ENCODE measurements around the gene OLA1.

The OLA1 gene

DNA sequence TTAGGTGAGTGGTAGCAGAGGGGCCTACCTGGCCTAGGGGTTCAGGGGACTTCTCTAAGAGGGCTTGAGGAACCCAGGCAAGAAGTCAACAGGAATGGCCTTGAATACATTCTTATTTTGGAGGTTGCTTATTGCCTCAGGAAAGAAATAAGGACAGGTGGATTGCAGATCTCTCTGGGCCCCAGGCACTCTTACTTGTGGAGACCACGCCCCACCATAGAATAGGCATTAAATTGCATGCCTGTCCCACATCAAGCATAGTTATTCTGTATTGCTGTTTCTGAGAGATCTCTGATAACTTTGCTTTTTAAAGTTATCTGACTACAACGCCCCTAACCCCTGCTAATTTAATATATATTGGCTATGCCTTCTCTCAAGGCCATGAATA, 215.2 kb downstream of the OLA1 start:
- TF ChIP-seq GABPA (IDR thresholded peaks at IDR 0.05; ENCODE audit: low read depth) (no peak), POLR2AphosphoS5 (IDR thresholded peaks at IDR 0.05; ENCODE audit: low read depth) (no peak), SPI1 (IDR thresholded peaks at IDR 0.05; ENCODE audit: borderline replicate concordance, low read depth) (no peak)
- TF ChIP-seq, protein P1, sequence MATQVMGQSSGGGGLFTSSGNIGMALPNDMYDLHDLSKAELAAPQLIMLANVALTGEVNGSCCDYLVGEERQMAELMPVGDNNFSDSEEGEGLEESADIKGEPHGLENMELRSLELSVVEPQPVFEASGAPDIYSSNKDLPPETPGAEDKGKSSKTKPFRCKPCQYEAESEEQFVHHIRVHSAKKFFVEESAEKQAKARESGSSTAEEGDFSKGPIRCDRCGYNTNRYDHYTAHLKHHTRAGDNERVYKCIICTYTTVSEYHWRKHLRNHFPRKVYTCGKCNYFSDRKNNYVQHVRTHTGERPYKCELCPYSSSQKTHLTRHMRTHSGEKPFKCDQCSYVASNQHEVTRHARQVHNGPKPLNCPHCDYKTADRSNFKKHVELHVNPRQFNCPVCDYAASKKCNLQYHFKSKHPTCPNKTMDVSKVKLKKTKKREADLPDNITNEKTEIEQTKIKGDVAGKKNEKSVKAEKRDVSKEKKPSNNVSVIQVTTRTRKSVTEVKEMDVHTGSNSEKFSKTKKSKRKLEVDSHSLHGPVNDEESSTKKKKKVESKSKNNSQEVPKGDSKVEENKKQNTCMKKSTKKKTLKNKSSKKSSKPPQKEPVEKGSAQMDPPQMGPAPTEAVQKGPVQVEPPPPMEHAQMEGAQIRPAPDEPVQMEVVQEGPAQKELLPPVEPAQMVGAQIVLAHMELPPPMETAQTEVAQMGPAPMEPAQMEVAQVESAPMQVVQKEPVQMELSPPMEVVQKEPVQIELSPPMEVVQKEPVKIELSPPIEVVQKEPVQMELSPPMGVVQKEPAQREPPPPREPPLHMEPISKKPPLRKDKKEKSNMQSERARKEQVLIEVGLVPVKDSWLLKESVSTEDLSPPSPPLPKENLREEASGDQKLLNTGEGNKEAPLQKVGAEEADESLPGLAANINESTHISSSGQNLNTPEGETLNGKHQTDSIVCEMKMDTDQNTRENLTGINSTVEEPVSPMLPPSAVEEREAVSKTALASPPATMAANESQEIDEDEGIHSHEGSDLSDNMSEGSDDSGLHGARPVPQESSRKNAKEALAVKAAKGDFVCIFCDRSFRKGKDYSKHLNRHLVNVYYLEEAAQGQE (IDR thresholded peaks at IDR 0.05; ENCODE audit: insufficient replicate concordance, low read depth), result no peak
- TF ChIP-seq, protein P2, sequence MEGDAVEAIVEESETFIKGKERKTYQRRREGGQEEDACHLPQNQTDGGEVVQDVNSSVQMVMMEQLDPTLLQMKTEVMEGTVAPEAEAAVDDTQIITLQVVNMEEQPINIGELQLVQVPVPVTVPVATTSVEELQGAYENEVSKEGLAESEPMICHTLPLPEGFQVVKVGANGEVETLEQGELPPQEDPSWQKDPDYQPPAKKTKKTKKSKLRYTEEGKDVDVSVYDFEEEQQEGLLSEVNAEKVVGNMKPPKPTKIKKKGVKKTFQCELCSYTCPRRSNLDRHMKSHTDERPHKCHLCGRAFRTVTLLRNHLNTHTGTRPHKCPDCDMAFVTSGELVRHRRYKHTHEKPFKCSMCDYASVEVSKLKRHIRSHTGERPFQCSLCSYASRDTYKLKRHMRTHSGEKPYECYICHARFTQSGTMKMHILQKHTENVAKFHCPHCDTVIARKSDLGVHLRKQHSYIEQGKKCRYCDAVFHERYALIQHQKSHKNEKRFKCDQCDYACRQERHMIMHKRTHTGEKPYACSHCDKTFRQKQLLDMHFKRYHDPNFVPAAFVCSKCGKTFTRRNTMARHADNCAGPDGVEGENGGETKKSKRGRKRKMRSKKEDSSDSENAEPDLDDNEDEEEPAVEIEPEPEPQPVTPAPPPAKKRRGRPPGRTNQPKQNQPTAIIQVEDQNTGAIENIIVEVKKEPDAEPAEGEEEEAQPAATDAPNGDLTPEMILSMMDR (IDR thresholded peaks at IDR 0.05; ENCODE audit: insufficient read depth, low read length), result no peak
- Histone ChIP-seq H3K27me3 (ENCODE audit: insufficient read depth, poor library complexity, severe bottlenecking) (no peaks in the 10 kb centered on the region), H3K27ac (replicated peaks) (0 out of 2 replicates have a peak overlapping the region, but pooled peaks have one; percentile 54), H3K4me3 (replicated peaks; ENCODE audit: insufficient read depth, low read length) (no peak overlapping the region)
- DNase-seq (ENCODE audit: low read depth in 1 of 2, low spot score in 1 of 2), result no peak

DNA sequence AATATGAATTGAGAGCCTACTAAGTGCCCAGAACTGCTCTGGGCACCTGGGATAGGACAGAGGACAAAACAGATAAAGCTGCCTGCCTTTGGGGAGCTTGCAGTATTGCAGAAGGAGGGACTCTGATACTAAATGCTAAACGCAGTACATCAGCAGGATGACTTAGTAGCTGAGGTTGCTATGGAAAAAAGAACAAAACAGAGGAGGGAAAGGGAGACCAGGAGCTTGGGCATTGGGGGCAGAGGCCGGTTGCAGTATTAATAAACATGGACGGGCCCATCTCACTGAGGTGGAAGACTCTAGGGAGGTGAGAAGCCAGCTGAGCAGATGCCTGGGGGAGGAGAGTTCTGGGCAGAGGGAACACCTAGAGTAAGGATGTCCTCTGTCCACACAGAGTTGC, 217.1 kb downstream of the OLA1 start:
- no peak overlapping the region for H3K4me3 ChIP-seq (replicated peaks; ENCODE audit: insufficient read depth, low read length)
- H3K27ac ChIP-seq (replicated peaks), result no peak overlapping the region
- no peaks in the 10 kb centered on the region for H3K27me3 ChIP-seq (ENCODE audit: insufficient read depth, poor library complexity, severe bottlenecking)
- TF ChIP-seq, protein P2 (IDR thresholded peaks at IDR 0.05; ENCODE audit: insufficient read depth, low read length), result no peak
- TF ChIP-seq POLR2AphosphoS5 (IDR thresholded peaks at IDR 0.05; ENCODE audit: low read depth) (no peak), SPI1 (IDR thresholded peaks at IDR 0.05; ENCODE audit: borderline replicate concordance, low read depth) (no peak), GABPA (IDR thresholded peaks at IDR 0.05; ENCODE audit: low read depth) (no peak)
- TF ChIP-seq, protein P1 (IDR thresholded peaks at IDR 0.05; ENCODE audit: insufficient replicate concordance, low read depth), result no peak
- no peak for DNase-seq (ENCODE audit: low read depth in 1 of 2, low spot score in 1 of 2)

DNA sequence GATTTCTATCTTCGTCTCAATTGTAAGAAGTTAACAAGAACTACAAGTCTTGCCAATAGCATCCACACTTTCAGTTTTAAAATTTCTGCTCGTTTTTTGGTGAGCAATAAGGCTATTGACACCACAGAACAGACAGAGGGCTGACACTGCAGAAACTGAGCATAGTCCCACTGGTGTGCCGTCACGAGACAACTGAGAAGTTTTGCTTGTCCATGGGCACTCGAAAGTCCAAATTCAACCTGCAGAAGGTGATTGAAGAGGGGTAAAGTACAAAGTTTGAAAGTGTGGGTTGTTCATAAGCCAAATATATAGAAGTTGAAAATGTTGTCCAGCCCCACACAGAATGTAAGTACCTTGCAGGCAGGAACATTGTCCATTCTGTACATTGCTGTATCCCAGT, 219.4 kb downstream of the OLA1 start:
- no peak overlapping the region for H3K4me3 ChIP-seq (replicated peaks; ENCODE audit: insufficient read depth, low read length)
- no peak overlapping the region for H3K27ac ChIP-seq (replicated peaks)
- no peak for DNase-seq (ENCODE audit: low read depth in 1 of 2, low spot score in 1 of 2)
- TF ChIP-seq SPI1 (IDR thresholded peaks at IDR 0.05; ENCODE audit: borderline replicate concordance, low read depth) (no peak), GABPA (IDR thresholded peaks at IDR 0.05; ENCODE audit: low read depth) (no peak), POLR2AphosphoS5 (IDR thresholded peaks at IDR 0.05; ENCODE audit: low read depth) (no peak)
- TF ChIP-seq, protein P1 (IDR thresholded peaks at IDR 0.05; ENCODE audit: insufficient replicate concordance, low read depth), result no peak
- TF ChIP-seq, protein P2 (IDR thresholded peaks at IDR 0.05; ENCODE audit: insufficient read depth, low read length), result no peak
- no peaks in the 10 kb centered on the region for H3K27me3 ChIP-seq (ENCODE audit: insufficient read depth, poor library complexity, severe bottlenecking)
